ENCODE results near the gene TNNC2. TPM values are rescaled to one million over a fixed set of nuclear protein-coding genes. Genes with fewer than 3 reads are reported as not detected.

TNNC2 gene
- total RNA-seq, 5 donors from 2014 or later (not counting 1 experiment from before 2014, with no cell fraction given): 0.41 to 1.3 (median 0.70) TPM; not detected in 1

DNA sequence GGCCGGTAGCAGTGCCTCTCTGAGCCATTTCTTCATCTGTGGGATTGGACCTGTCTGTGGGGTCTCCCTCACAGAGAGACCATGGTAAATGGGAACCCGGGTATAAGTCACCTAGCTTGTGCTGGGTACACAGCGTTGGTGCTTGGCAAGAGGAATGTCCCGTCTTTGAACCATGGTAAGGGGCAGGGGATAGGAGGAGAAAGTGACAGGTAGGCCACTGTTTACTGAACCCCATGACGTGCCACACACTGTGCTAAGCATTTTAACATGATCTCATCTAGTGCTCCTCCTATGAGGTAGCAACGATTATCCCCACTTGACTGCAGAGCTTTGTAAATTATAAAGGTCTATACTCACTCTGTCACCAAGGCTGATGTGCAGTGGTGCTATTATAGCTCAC lies 600 bp upstream of the TNNC2 start:
- Histone ChIP-seq H3K27me3 (replicated peaks in 1 of 2; ENCODE audit: control insufficient read depth in 2 of 2, extremely low read depth in 1 of 2, insufficient read depth in 2 of 2, low read length in 1 of 2) (peaks cover 0 to 37% of the 10 kb centered on the region in 2 experiments), H3K36me3 (ENCODE audit: control insufficient read depth in 2 of 2, extremely low read depth in 1 of 2, insufficient read depth in 1 of 2, low read length in 1 of 2) (no peaks in the 10 kb centered on the region), H3K27ac (ENCODE audit: low read length) (no peak overlapping the region), H3K4me3 (ENCODE audit: control insufficient read depth in 1 of 2, extremely low read depth in 1 of 2, low read length in 1 of 2) (no peak overlapping the region), H3K9me3 (no peaks in the 10 kb centered on the region), H3K4me1 (ENCODE audit: control insufficient read depth in 1 of 2, extremely low read depth in 1 of 2, insufficient read depth in 2 of 2, low read length in 2 of 2) (peaks cover 0 to 18% of the 10 kb centered on the region in 2 experiments)
- DNase-seq: no peak
- H3K27me3 Mint-ChIP-seq: peaks cover 11 to 18% of the 10 kb centered on the region in 2 donors
- H3K27ac Mint-ChIP-seq: no peak overlapping the region
- no peak for ATAC-seq (replicated peaks in 1 of 4)
- ChIA-PET POLR2A (no interaction called here), CTCF (no interaction called here)
- WGBS (ENCODE audit: insufficient coverage): 79% methylated on average over 3 of the region's 6 CpGs
- H3K4me1 Mint-ChIP-seq: peaks cover 13 to 17% (median 15%) of the 10 kb centered on the region in 3 donors
- H3K36me3 Mint-ChIP-seq: no peaks in the 10 kb centered on the region
- no peak overlapping the region for H3K4me3 Mint-ChIP-seq
- no peaks in the 10 kb centered on the region for H3K9me3 Mint-ChIP-seq

DNA sequence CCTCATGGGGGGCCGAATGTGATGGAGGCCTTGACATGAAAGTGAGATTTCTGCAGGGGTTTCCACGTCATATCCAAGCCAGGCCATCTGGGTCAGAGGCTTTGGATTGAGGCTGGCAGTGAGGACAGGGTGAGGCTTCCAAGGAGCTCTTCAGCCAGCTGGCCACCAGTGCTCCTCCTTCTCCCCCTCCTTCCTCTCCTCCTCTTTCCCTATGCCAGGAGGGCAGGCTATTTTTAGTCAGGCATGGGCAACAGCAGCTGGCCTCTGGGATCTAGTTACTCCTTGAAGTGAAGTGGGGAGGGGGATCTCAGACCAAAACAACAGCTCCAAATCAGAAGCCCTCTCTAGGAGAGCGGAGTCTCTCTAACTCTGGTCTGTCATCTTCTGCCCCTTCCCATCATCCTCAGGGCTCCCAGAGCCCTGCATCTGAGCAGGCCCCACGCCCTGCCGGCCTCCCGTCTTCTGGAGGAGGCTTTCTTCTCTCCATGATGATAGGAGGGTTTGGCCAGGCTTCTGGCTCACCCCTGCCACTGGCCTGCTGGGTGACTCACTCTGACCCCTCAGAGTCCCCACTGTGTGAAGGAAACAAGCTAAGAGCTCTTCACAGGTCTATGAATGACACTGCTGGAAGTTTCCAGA lies 612 bp downstream of the TNNC2 start:
- H3K36me3 Mint-ChIP-seq: no peaks in the 10 kb centered on the region
- no peak overlapping the region for H3K27ac Mint-ChIP-seq
- H3K4me1 ChIP-seq (ENCODE audit: control insufficient read depth in 1 of 2, extremely low read depth in 1 of 2, insufficient read depth in 2 of 2, low read length in 2 of 2): peaks cover 0 to 21% of the 10 kb centered on the region in 2 experiments
- DNase-seq (no peak), ATAC-seq (replicated peaks in 1 of 4) (no peak)
- H3K9me3 ChIP-seq: no peaks in the 10 kb centered on the region
- no peak overlapping the region for H3K27ac ChIP-seq (ENCODE audit: low read length)
- H3K4me1 Mint-ChIP-seq: peaks cover 13 to 18% (median 15%) of the 10 kb centered on the region in 3 donors
- CTCF ChIA-PET: no interaction called here
- H3K4me3 Mint-ChIP-seq: no peak overlapping the region
- no peaks in the 10 kb centered on the region for H3K9me3 Mint-ChIP-seq
- H3K27me3 Mint-ChIP-seq: peaks cover 19 to 25% of the 10 kb centered on the region in 2 donors
- H3K27me3 ChIP-seq (replicated peaks in 1 of 2; ENCODE audit: control insufficient read depth in 2 of 2, extremely low read depth in 1 of 2, insufficient read depth in 2 of 2, low read length in 1 of 2): peaks cover 0 to 42% of the 10 kb centered on the region in 2 experiments
- POLR2A ChIA-PET: no interaction called here
- H3K4me3 ChIP-seq (ENCODE audit: control insufficient read depth in 1 of 2, extremely low read depth in 1 of 2, low read length in 1 of 2): no peak overlapping the region
- WGBS (ENCODE audit: insufficient coverage): 100% methylated on average over 1 of the region's 6 CpGs
- no peaks in the 10 kb centered on the region for H3K36me3 ChIP-seq (ENCODE audit: control insufficient read depth in 2 of 2, extremely low read depth in 1 of 2, insufficient read depth in 1 of 2, low read length in 1 of 2)

DNA sequence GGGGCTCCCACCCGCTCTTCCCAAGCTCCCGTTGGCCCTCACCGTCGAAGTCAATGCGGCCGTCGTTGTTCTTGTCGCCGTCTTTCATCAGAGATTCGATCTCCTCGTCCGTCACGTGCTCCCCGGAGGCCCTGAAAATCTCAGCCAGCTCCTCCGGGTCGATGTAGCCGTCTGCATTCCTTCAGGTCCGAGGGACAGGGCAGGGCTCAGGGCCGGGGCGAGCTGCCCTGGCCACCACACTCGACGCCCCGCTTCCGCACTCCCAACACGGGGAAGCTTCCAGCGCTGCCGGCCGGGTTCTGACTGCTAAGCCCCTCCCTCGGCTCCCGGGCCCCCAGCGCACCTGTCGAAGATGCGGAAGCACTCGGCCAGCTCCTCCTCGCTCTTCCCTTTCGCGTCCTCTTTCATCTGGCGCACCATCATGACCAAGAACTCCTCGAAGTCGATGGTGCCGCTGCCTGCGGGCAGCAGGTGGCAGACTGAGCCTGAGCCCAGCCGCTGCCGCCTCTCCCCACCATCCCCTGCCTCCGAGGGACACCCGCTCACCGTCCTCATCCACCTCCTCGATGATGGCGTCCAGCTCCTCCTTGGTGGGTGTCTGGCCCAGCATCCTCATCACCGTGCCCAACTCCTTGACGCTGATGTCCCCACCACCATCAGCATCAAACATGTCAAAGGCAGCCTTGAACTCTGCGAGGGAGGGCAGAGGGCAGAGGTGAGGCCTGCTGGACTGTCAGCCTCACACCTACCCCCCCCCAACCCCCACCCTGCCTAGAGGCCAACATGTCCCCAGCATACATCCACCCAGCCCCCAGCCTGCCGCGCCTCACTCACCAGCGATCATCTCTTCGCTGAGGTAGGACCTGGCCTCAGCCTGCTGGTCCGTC lies 2.9 kb downstream of the TNNC2 start:
- ChIA-PET POLR2A (interaction anchor here (0.5 kb wide), 2 partner anchors 151 to 460 kb away, joined by 3 to 4 read pairs; no protein-coding TSS in a partner anchor), CTCF (interaction anchor here (0.7 to 0.8 kb wide), 2 partner anchors 145 to 199 kb away, joined by 3 read pairs; no protein-coding TSS in a partner anchor)
- Mint-ChIP-seq H3K4me3 (peak overlapping the region; percentile 68 to 81 (median 76)), H3K4me1 (peaks cover 13 to 18% (median 15%) of the 10 kb centered on the region in 3 donors), H3K36me3 (no peaks in the 10 kb centered on the region), H3K27me3 (peaks cover 23 to 26% of the 10 kb centered on the region in 2 donors), H3K27ac (peak overlapping the region in 1 of 2 donors; percentile 73), H3K9me3 (no peaks in the 10 kb centered on the region)
- WGBS (ENCODE audit: insufficient coverage): 22% methylated on average over 53 of the region's 57 CpGs
- DNase-seq (peak in 33 of 35 experiments; percentile 8 to 63 (median 31)), ATAC-seq (replicated peaks in 1 of 4) (peak; percentile 71 to 81 (median 80))
- Histone ChIP-seq H3K27me3 (replicated peaks in 1 of 2; ENCODE audit: control insufficient read depth in 2 of 2, extremely low read depth in 1 of 2, insufficient read depth in 2 of 2, low read length in 1 of 2) (peaks cover 0 to 42% of the 10 kb centered on the region in 2 experiments), H3K4me1 (ENCODE audit: control insufficient read depth in 1 of 2, extremely low read depth in 1 of 2, insufficient read depth in 2 of 2, low read length in 2 of 2) (peaks cover 0 to 21% of the 10 kb centered on the region in 2 experiments), H3K36me3 (ENCODE audit: control insufficient read depth in 2 of 2, extremely low read depth in 1 of 2, insufficient read depth in 1 of 2, low read length in 1 of 2) (no peaks in the 10 kb centered on the region), H3K27ac (ENCODE audit: low read length) (no peak overlapping the region), H3K9me3 (no peaks in the 10 kb centered on the region), H3K4me3 (ENCODE audit: control insufficient read depth in 1 of 2, extremely low read depth in 1 of 2, low read length in 1 of 2) (peak overlapping the region; percentile 43 to 66)

DNA sequence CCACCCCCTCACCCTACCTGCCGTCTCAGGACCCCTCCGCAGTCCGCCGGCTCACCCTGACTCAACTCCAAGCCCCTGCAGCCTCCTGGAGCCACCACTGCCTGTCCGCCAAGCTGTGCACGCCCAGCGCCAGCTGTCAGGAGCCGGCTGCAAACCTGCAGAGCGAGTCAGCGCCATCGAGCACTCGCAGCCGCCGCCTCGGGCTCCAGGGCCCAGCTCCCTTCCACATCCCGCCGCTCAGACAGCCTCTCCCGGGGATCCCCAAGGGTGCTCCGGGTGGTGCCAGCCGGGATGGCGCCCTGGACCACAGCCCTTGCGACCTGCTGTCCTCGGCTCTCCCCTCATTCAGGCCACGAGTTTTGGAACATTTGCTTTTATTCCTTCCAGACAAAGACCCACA lies 4.3 kb downstream of the TNNC2 start:
- Histone ChIP-seq H3K4me3 (ENCODE audit: control insufficient read depth in 1 of 2, extremely low read depth in 1 of 2, low read length in 1 of 2) (no peak overlapping the region), H3K36me3 (ENCODE audit: control insufficient read depth in 2 of 2, extremely low read depth in 1 of 2, insufficient read depth in 1 of 2, low read length in 1 of 2) (no peaks in the 10 kb centered on the region), H3K9me3 (no peaks in the 10 kb centered on the region), H3K4me1 (ENCODE audit: control insufficient read depth in 1 of 2, extremely low read depth in 1 of 2, insufficient read depth in 2 of 2, low read length in 2 of 2) (peaks cover 0 to 21% of the 10 kb centered on the region in 2 experiments), H3K27ac (ENCODE audit: low read length) (no peak overlapping the region), H3K27me3 (replicated peaks in 1 of 2; ENCODE audit: control insufficient read depth in 2 of 2, extremely low read depth in 1 of 2, insufficient read depth in 2 of 2, low read length in 1 of 2) (peaks cover 0 to 36% of the 10 kb centered on the region in 2 experiments)
- POLR2A ChIA-PET: interaction anchor here in 1 of 2 donors (0.5 kb wide), 1 partner anchor 58 kb away, joined by 3 read pairs; the partner anchor contains the start of gene ZSWIM1
- no peak overlapping the region for H3K27ac Mint-ChIP-seq
- H3K27me3 Mint-ChIP-seq: peaks cover 26 to 27% of the 10 kb centered on the region in 2 donors
- 29% methylated on average over 24 of the region's 24 CpGs for WGBS (ENCODE audit: insufficient coverage)
- DNase-seq (peak in 4 of 35 experiments; percentile 1 to 15 (median 12)), ATAC-seq (replicated peaks in 1 of 4) (peak in 2 of 4 experiments; percentile 9 to 54)
- CTCF ChIA-PET: interaction anchor here in 1 of 2 donors (0.6 kb wide), 1 partner anchor 948 kb away, joined by 3 read pairs; no protein-coding TSS in a partner anchor
- H3K9me3 Mint-ChIP-seq: no peaks in the 10 kb centered on the region
- no peaks in the 10 kb centered on the region for H3K36me3 Mint-ChIP-seq
- peaks cover 13 to 18% (median 15%) of the 10 kb centered on the region in 3 donors for H3K4me1 Mint-ChIP-seq
- H3K4me3 Mint-ChIP-seq: peak overlapping the region in 1 of 3 donors; percentile 81

DNA sequence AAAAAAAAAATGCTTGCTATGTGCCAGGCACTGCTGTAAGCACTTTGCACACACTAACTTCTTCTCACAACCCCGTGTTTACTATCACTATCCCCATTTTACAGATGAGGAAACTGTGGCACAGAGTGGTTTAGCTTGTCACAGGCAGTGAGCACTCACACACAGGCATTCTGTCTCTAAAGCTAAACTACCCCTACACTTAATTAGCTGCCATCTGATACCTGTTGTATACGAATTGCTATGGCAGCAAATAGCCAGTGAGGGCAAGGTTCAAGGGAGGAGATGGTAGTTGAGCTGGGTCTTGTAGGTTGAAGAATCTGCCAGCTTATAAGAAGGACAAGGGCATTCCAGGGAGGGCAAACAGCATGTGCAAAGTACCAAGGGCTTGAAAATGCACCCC lies 5.2 kb downstream of the TNNC2 start:
- DNase-seq (no peak), ATAC-seq (replicated peaks in 1 of 4) (no peak)
- Histone ChIP-seq H3K36me3 (ENCODE audit: control insufficient read depth in 2 of 2, extremely low read depth in 1 of 2, insufficient read depth in 1 of 2, low read length in 1 of 2) (no peaks in the 10 kb centered on the region), H3K27me3 (replicated peaks in 1 of 2; ENCODE audit: control insufficient read depth in 2 of 2, extremely low read depth in 1 of 2, insufficient read depth in 2 of 2, low read length in 1 of 2) (peaks cover 0 to 30% of the 10 kb centered on the region in 2 experiments), H3K4me1 (ENCODE audit: control insufficient read depth in 1 of 2, extremely low read depth in 1 of 2, insufficient read depth in 2 of 2, low read length in 2 of 2) (peaks cover 0 to 21% of the 10 kb centered on the region in 2 experiments), H3K27ac (ENCODE audit: low read length) (no peak overlapping the region), H3K4me3 (ENCODE audit: control insufficient read depth in 1 of 2, extremely low read depth in 1 of 2, low read length in 1 of 2) (no peak overlapping the region), H3K9me3 (no peaks in the 10 kb centered on the region)
- Mint-ChIP-seq H3K36me3 (no peaks in the 10 kb centered on the region), H3K27ac (no peak overlapping the region), H3K27me3 (peaks cover 26 to 27% of the 10 kb centered on the region in 2 donors), H3K9me3 (no peaks in the 10 kb centered on the region), H3K4me3 (no peak overlapping the region), H3K4me1 (peaks cover 13 to 18% (median 15%) of the 10 kb centered on the region in 3 donors)
- POLR2A ChIA-PET: interaction anchor here in 1 of 2 donors (0.7 kb wide), 1 partner anchor 356 kb away, joined by 4 read pairs; no protein-coding TSS in a partner anchor
- WGBS (ENCODE audit: insufficient coverage): 50% methylated on average over 1 of the region's 2 CpGs
- CTCF ChIA-PET: interaction anchor here in 1 of 2 donors (0.5 kb wide), 1 partner anchor 36 kb away, joined by 4 read pairs; no protein-coding TSS in a partner anchor

DNA sequence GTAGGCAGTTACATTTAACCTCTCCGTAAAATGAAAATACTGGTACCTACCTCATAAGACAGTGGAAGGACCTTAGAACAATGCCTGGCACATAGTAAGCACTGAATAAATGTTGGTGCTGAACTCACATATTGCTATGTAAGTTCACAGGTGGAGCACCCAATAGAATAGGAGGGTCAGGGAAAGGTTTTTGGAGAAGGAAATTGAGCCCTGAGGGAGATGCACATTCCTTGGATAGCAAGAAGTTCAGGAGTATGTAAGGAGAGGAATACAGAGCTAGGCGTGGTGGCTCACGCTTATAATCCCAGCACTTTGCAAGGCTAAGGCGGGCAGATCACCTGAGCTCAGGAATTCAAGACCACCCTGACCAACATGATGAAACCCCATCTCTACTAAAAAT lies 7.6 kb downstream of the TNNC2 start:
- no peaks in the 10 kb centered on the region for H3K9me3 ChIP-seq
- H3K4me1 Mint-ChIP-seq: peaks cover 9 to 15% (median 10%) of the 10 kb centered on the region in 3 donors
- no peak overlapping the region for H3K4me3 Mint-ChIP-seq
- peaks cover 0 to 22% of the 10 kb centered on the region in 2 experiments for H3K27me3 ChIP-seq (replicated peaks in 1 of 2; ENCODE audit: control insufficient read depth in 2 of 2, extremely low read depth in 1 of 2, insufficient read depth in 2 of 2, low read length in 1 of 2)
- no peak overlapping the region for H3K27ac Mint-ChIP-seq
- no peaks in the 10 kb centered on the region for H3K36me3 ChIP-seq (ENCODE audit: control insufficient read depth in 2 of 2, extremely low read depth in 1 of 2, insufficient read depth in 1 of 2, low read length in 1 of 2)
- no peaks in the 10 kb centered on the region for H3K36me3 Mint-ChIP-seq
- H3K4me1 ChIP-seq (ENCODE audit: control insufficient read depth in 1 of 2, extremely low read depth in 1 of 2, insufficient read depth in 2 of 2, low read length in 2 of 2): peaks cover 0 to 20% of the 10 kb centered on the region in 2 experiments
- DNase-seq (no peak), ATAC-seq (replicated peaks in 1 of 4) (no peak)
- no peaks in the 10 kb centered on the region for H3K9me3 Mint-ChIP-seq
- ChIA-PET CTCF (interaction anchor here in 1 of 2 donors (1.5 kb wide), 1 partner anchor 20 kb away, joined by 3 read pairs; no protein-coding TSS in a partner anchor), POLR2A (interaction anchor here (0.6 to 0.7 kb wide), 2 partner anchors 131 to 409 kb away, joined by 3 to 5 read pairs; no protein-coding TSS in a partner anchor)
- H3K4me3 ChIP-seq (ENCODE audit: control insufficient read depth in 1 of 2, extremely low read depth in 1 of 2, low read length in 1 of 2): no peak overlapping the region
- H3K27me3 Mint-ChIP-seq: peaks cover 23 to 27% of the 10 kb centered on the region in 2 donors
- H3K27ac ChIP-seq (ENCODE audit: low read length): no peak overlapping the region
- WGBS (ENCODE audit: insufficient coverage): no CpG with 5 or more reads among the region's 4 CpGs
